ENCODE results near the gene PLCB2.

GRCh38 chr15:40273428-40273827 lies 34.3 kb downstream of the PLCB2 start:
- TF ChIP-seq, protein P1, sequence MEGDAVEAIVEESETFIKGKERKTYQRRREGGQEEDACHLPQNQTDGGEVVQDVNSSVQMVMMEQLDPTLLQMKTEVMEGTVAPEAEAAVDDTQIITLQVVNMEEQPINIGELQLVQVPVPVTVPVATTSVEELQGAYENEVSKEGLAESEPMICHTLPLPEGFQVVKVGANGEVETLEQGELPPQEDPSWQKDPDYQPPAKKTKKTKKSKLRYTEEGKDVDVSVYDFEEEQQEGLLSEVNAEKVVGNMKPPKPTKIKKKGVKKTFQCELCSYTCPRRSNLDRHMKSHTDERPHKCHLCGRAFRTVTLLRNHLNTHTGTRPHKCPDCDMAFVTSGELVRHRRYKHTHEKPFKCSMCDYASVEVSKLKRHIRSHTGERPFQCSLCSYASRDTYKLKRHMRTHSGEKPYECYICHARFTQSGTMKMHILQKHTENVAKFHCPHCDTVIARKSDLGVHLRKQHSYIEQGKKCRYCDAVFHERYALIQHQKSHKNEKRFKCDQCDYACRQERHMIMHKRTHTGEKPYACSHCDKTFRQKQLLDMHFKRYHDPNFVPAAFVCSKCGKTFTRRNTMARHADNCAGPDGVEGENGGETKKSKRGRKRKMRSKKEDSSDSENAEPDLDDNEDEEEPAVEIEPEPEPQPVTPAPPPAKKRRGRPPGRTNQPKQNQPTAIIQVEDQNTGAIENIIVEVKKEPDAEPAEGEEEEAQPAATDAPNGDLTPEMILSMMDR (IDR thresholded peaks at IDR 0.05; ENCODE audit: borderline replicate concordance, extremely low read depth, low read length, poor library complexity, severe bottlenecking) = no peak
- TF ChIP-seq EZH2 (IDR thresholded peaks at IDR 0.05; ENCODE audit: borderline replicate concordance, low read depth, low read length, severe bottlenecking) = no peak
